Ureter (tissue), 1 donor: Measurements from ENCODE around the gene TMEM222. TPM values are rescaled to one million over a fixed set of nuclear protein-coding genes. Genes with fewer than 3 reads are reported as not detected.

Source experiments
- DNase-seq: peaks from one replicate; pipeline ENCODE4 v3.0.0-alpha.2; 2020; ENCODE audit warnings: low spot score
- total RNA-seq: library from RNA; stranded (reverse); gene quantifications from one replicate; pipeline ENCODE4 v1.2.4, GENCODE V29; 2023
- donor health status: DM: yes; HTN: yes; CAD: no.

Gene TMEM222
- total RNA-seq, 1 donor from 2014 or later, result 54.1 TPM

DNA sequence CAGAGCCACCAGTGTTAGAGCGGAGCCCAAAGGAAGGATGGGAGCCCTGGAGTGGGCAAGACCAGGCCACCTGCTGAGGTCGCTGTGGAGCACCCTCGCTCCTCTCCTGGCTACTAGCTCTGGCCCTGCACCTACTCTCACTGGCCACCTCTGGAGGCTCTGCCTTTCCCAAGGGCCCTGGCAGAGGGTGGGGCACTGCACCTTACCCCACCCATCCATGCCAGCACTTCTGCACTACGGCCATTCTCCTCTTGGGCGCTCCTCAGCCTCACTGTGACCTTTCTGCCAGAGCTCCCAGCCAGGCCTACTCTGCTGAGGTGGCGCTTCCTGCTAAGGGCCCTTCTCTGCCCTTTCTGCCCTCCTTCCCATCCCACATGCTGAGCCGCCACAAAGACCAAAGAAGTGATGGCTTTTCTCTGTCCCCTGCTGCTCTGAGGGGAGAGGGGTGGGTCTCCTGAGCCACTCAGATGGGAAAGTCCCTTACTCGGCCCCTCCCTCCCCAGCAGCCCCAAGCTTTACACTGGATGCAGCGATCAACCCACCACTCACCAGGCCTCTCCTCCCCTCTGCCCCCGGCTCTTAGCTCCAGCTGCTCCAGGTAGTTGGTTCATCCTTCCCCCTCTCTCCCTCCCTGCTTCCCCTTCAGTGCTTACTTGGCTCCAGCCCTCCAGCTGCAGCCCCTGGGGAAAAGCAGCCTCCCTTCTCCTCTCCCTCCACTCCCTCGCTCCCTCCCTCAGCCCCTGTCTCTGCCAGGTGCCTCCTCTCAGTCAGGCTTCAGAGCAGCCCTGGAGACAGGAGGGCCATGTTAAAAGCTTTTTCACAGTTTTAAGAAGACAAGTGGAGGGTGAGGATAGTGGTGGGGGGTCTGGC, 14.8 kb upstream of the TMEM222 start:
- DNase-seq, result no peak

DNA sequence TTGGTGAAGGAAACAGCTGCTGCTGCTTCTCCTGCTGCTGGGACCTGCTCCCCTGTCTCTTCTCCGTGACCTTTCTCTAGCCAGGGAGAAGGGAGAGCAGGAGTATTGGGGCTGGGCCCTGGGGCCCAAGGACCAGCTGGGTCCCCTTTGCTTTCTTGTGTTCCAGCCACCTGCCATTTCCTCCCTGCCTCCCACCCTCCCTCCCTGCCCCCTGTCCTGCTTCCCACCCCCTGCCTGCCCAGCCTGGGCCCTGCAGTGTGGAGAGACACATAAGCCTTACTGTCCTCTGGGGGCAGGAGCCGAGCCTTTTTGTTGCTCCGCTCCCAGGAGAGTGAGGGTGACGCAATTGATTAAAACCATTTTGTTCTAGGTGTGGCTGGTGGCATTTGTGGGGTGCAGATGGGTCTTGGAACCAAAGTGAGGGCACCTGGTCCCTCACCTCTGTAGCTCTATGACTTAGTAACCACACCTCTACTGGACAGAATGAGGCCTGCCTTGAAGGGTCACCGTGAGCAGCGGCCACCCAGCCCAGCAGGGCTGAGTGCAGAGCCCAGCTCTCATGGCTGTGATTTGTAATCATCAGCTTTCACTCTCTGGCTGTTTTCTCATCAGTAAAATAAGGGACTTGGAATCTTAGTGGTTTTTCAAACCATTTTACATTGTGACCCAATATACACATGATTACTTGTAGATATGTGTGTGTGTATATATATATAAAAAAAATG, 13.9 kb upstream of the TMEM222 start:
- DNase-seq, result no peak

DNA sequence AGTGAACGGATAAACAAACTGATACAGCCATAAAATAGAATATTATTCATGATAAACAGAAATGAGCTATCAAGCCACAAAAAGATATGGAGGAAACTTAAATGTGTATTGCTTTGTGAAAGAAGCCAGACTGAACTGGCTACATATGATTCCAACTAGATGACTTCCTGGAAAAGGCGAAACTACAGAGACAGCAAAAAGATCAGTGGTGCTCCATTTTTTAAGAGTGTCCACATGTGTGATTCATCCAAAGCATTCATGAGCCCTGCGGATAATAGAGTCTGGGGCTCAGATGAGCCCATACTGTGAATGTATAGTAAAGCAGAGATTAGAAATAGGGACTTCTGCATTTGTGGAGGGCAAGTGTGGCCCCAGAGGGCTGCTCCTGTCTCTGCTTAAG, 7.8 kb upstream of the TMEM222 start:
- no peak for DNase-seq

- no peak for DNase-seq
Measured at GRCh38 chr1:27314737-27315136, 7.2 kb upstream of the TMEM222 start.

GRCh38 chr1:27316860-27317259, 5.1 kb upstream of the TMEM222 start:
- no peak for DNase-seq

DNA sequence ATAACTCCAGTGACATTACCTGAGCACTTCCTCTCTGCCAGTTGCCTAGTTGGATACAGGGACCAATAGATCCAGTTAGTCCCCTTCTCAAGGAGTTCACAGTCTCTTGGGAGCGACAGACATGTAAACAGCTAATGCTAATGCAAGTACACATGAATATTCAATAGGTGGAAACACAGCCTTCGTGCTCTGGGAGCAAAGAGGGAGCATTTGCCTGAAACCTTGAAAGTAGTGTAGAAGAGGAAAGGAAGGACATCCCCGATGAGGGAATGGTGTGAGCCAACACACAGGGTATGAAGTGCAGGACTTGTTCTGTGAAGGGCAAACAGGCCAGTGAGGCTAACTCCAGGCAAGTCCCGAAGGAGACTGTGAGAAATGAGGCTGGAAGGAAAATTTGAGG, 3.8 kb upstream of the TMEM222 start:
- DNase-seq, result no peak

- no peak for DNase-seq
Measured at GRCh38 chr1:27318596-27318995, 3.4 kb upstream of the TMEM222 start.

- no peak for DNase-seq
Measured at GRCh38 chr1:27322569-27323240, 742 bp downstream of the TMEM222 start.

GRCh38 chr1:27325286-27325685, 3.3 kb downstream of the TMEM222 start:
- DNase-seq, result no peak

DNA sequence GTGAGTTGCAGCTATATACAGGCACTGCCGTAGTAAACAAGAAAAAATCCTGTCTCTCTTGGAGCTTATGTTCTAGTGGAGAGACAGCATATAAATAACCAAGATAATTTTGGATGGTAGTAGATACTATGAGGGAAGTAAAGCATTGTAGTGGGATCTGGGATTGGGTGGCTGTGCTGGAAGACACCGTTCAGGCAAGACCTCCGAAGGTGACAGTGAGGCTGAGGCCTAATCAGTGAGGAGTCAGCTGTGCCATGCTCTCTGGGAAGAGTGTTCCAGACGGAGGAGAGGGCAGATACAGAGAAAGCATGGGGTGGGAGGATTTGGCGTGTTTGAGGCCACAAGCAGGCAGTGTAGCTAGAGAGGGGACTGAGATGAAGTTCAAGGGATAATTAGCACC, 6.0 kb downstream of the TMEM222 start:
- DNase-seq, result no peak

GRCh38 chr1:27330786-27331185, 8.8 kb downstream of the TMEM222 start:
- DNase-seq, result no peak

DNA sequence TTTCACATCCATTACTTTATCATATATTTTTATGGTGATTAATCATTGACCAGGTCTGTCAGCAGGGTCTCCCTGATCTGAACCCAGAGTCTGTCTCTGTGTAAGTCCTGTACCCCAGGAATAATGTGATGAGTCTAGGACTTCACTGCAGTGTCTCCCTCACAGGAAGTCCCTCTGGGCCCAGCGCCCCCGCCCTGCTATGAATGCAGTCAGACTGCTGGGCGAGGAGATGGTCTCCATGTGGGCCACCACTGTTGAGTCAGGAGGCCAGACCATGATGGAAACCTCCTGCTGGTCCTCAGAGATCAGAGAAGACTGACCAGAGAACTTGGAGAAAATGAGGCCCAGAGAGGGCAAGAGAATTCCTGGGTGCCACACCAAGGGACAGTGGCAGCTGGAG, 9.5 kb downstream of the TMEM222 start:
- DNase-seq, result no peak

DNA sequence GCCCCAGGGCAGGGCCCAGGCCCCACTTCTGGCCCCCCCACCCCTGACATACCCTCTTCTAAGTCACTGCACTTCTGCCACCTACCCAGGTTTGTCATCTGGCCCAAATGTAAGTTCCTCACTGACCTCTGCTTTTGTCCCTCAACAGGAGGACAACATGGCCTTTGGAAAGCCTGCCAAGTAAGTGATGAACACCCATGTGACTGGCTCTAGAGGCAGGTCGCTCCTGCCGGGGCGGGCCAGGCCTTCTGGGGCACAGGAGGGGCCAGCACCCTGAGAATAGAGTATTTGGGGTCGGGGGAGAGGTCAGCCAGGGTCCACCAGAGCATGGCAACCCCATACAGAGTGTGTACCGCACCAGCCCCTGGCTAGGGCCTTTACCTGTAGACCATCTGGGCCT, 10.0 kb downstream of the TMEM222 start:
- DNase-seq, result no peak

DNA sequence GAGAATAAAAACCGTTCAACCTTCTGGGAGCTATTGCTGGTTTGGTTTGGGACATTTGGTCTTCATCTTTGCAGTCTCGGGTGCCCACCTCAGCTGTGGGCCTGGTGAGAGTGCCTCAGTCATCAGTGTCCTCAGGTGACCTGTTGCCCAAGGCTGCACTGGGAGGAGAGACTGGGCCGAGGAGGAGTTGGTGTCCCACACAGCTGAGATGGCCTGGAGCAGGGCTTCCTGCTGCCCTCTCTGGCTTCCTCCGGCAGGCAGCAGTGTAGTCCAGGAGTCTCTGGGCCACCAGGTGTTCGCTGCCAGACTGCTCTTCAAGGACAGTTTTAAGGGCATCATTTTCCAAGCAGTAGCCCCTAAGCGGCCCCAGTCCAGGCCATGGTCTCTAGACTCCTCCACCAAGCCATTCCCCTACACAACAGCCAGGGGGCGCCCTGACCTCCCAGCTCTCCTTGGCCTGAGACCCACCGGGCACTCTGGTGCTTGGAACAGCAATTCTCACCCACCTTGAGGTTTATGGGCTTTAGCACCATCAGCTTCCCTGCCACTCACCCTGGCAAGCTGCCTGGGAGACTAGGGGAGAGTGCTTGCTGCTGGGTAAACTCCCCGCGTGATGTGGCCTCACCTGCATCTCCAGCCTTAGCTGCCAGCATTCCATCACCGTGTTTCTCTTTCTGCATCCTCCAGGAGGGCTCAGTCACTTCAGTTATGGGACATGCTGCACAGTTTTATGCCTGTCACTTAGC, 10.7 kb downstream of the TMEM222 start:
- no peak for DNase-seq

DNA sequence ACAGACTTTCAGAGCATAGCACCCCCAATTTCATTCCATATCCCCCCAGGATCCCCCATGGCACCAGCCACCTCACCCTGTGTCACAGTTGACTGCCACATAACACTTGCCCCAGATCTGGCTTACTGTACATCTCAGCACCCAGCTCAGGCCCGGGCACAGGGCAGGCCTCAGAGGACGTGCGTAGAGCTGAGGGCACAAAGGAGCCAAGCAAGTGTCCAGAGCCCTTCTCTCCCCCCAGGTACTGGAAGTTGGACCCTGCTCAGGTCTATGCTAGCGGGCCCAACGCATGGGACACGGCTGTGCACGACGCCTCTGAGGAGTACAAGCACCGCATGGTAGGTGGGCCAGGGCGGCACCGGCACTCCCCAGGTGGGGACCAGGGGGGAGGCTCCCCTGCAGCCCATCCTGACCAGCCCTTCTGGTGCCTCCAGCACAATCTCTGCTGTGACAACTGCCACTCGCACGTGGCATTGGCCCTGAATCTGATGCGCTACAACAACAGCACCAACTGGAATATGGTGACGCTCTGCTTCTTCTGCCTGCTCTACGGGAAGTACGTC, 11.8 kb downstream of the TMEM222 start:
- no peak for DNase-seq

- DNase-seq, result no peak
Measured at GRCh38 chr1:27335506-27336422, 13.8 kb downstream of the TMEM222 start.

DNA sequence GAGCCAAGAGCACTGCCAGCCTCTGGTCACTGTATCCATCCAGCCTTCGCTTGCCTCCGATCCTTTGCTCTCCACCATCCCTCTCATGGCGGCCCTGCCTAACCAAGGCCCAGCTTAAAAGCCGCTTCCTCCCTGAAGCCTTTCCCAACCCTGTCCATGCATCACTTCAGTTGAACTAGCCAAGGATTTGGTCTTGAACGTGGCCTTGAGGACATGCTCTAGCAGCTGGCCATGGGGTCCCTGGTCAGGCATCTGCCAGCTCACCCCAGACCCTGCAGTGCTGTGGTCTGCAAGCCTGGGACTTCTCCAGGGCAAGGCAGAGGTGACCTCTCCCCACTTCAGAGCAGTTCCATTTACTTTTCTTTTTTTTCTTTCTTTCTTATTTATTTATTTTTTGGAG, 14.8 kb downstream of the TMEM222 start:
- DNase-seq, result no peak

DNA sequence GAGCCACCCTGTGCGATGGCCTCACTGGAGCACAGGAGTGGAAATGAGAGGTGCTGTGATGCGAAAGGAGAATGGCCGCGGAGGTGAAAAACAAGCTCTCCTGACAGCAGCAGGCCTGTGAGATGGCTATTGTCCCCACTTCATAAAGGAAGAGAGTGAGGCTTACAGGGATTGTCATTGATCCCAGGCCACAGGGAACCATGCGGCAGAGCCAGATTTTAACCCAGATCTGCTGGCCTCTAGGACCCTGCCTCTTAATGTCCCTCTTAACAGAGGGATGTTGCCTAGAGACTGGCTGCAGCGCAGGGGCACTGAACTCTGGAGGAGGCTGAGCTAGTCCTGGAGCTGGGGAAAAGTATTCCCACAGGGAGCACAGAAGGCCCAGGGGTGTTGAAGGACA, 16.8 kb downstream of the TMEM222 start:
- DNase-seq, result no peak

DNA sequence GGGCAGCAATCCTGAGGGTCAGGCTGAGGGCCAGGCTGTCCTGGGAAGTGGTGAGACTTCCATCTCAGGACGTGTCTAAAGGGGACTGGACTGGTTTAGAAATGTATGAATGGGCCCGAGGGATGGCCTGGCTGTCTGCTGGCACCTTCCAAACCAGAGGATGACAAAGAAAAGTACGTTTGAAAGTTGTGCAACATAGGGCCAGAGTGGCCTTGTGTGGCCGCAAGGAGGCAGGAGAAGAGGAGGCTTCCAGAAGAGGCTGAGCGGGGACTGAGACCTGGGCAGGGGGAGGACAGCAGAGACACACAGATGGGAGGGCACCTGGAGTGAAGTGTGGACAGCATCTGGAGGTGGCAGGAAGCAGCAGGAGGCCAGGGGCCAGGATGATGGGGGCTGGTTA, 17.2 kb downstream of the TMEM222 start:
- DNase-seq, result no peak

DNA sequence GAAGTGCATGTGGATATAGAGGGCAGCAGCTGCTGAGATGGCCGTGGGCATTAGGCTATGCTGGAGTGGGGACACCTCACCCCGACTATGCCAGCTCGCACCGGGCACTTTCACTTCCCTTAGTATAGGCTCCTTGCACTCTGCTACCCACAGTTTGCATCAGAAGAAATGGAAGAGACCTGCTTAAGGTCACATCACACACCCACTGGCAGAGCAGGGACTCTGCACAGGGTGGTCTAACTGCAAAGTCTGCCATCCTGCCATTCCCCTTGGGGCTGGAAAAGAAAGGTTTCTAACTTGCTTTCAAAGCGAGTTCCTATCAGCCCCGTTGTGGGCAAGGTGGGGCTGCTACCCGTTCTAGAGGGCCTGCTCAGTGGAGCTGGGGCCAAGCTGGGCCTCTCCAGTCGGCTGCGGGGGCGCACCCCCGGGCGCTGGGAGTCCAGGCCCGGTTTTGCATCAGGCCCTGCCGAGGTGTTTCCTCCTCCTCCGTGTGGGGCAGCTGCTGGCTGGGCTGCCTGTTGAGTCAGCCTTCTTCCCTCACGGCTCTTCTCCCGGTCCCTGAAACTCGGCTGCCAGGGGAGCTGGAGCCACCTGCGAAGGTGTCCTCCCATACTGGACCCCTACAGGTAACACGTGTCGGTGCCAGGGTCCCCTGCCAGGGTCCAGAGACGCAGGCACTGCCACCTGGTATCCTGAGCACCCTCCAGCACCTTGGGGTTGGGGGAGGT, 19.7 kb downstream of the TMEM222 start, which contains the start of gene SYTL1:
SYTL1 (plus strand) TSS at position 498 of the 728 bp plus-strand sequence. CDS start 3,313 bp downstream, outside the sequence.
- peak; percentile 78 for DNase-seq
